GM23338 (cell line): ENCODE data around the gene ZFP42. TPM values are rescaled to one million over a fixed set of nuclear protein-coding genes. Genes with fewer than 3 reads are reported as not detected.

ENCODE experiments used
- ATAC-seq: fragments of 200-7000 bp; cut with Tn5 transposase; 3 replicates; pipeline ENCODE4 v1.9.1; 2020
- DNase-seq: peaks from one replicate; pipeline ENCODE4 v3.0.0-alpha.2; 2015; ENCODE audit warnings: low spot score
- H2AFZ ChIP-seq: fragments of 200-600 bp; sonication (generic); 2 replicates; pipeline ENCODE4 v1.8.0; 2016; ENCODE audit warnings: antibody characterized with exemption, mild to moderate bottlenecking, moderate library complexity
- H3F3A ChIP-seq: fragments of 200-600 bp; sonication (generic); replicated peaks from 2 replicates; pipeline ENCODE4 v1.8.0; 2017; ENCODE audit warnings: antibody characterized with exemption, mixed run types, low read depth
- H3K27ac ChIP-seq: fragments of 200-600 bp; sonication (generic); 2 replicates; pipeline ENCODE4 v1.6.1; 2016; ENCODE audit warnings: low read depth
- H3K27me3 ChIP-seq: fragments of 200-600 bp; sonication (generic); 2 replicates; pipeline ENCODE4 v1.8.0; 2016; ENCODE audit warnings: mild to moderate bottlenecking, mixed run types, moderate library complexity; ENCODE audit not compliant: insufficient read depth
- H3K36me3 ChIP-seq: fragments of 200-600 bp; sonication (generic); 2 replicates; pipeline ENCODE4 v1.8.0; 2016; ENCODE audit warnings: mild to moderate bottlenecking; ENCODE audit not compliant: insufficient read depth
- H3K4me1 ChIP-seq: fragments of 200-600 bp; sonication (generic); 2 replicates; pipeline ENCODE4 v1.8.0; 2016; ENCODE audit warnings: mild to moderate bottlenecking, moderate library complexity; ENCODE audit not compliant: insufficient read depth
- H3K4me2 ChIP-seq: fragments of 200-600 bp; sonication (generic); 2 replicates; pipeline ENCODE4 v1.7.1; 2017; ENCODE audit warnings: mixed run types
- H3K4me3 ChIP-seq: fragments of 200-600 bp; sonication (generic); 2 replicates; pipeline ENCODE4 v1.6.1; 2016; ENCODE audit warnings: mixed run types
- H3K79me2 ChIP-seq: fragments of 200-600 bp; sonication (generic); replicated peaks from 2 replicates; pipeline ENCODE4 v1.8.0; 2017; ENCODE audit warnings: mild to moderate bottlenecking; ENCODE audit not compliant: insufficient read depth
- H3K9me2 ChIP-seq: fragments of 200-600 bp; sonication (generic); 2 replicates; pipeline ENCODE4 v1.8.0; 2017; ENCODE audit not compliant: insufficient read depth
- H4K20me1 ChIP-seq: fragments of 200-600 bp; sonication (generic); replicated peaks from 2 replicates; pipeline ENCODE4 v1.8.0; 2017; ENCODE audit warnings: mild to moderate bottlenecking; ENCODE audit not compliant: insufficient read depth
- H3K27ac Mint-ChIP-seq: 2 replicates; pipeline ENCODE4 v1.8.0; 2020; ENCODE audit warnings: inconsistent platforms, mild to moderate bottlenecking, moderate library complexity, mixed read lengths
- H3K27me3 Mint-ChIP-seq: 3 replicates; pipeline ENCODE4 v1.8.0; 2022; ENCODE audit warnings: low read depth, mild to moderate bottlenecking, moderate library complexity, mixed read lengths, inconsistent platforms; ENCODE audit not compliant: insufficient read depth, poor library complexity
- H3K36me3 Mint-ChIP-seq: 3 replicates; pipeline ENCODE4 v1.8.0; 2021; ENCODE audit warnings: low read depth, mild to moderate bottlenecking, inconsistent platforms, moderate library complexity, mixed read lengths
- H3K4me1 Mint-ChIP-seq: 3 replicates; pipeline ENCODE4 v1.8.0; 2020; ENCODE audit warnings: mild to moderate bottlenecking, inconsistent platforms, mixed read lengths
- H3K4me3 Mint-ChIP-seq: 3 replicates; pipeline ENCODE4 v1.8.0; 2021; ENCODE audit warnings: moderate library complexity, mild to moderate bottlenecking, inconsistent platforms, mixed read lengths
- H3K9me3 Mint-ChIP-seq: 3 replicates; pipeline ENCODE4 v1.8.0; 2020; ENCODE audit warnings: moderate library complexity, mild to moderate bottlenecking, inconsistent platforms, mixed read lengths
- JUNB ChIP-seq: IDR thresholded peaks from one replicate; pipeline ENCODE4 v1.6.1; 2016; ENCODE audit warnings: antibody characterized with exemption; ENCODE audit not compliant: unreplicated experiment
- STAT1 ChIP-seq: IDR thresholded peaks from one replicate; pipeline ENCODE4 v1.6.1; 2016; ENCODE audit warnings: antibody characterized with exemption; ENCODE audit not compliant: unreplicated experiment
- ZNF331 ChIP-seq: fragments of 250-450 bp; sonication (Bioruptor Pico); IDR thresholded peaks from 2 replicates; pipeline ENCODE4 v1.5.0; 2020; ENCODE audit warnings: low read depth, mild to moderate bottlenecking, moderate library complexity
- ZNF462 ChIP-seq: fragments of 250-450 bp; sonication (Bioruptor Pico); IDR thresholded peaks from 2 replicates; pipeline ENCODE4 v1.5.0; 2020; ENCODE audit warnings: mild to moderate bottlenecking, moderate library complexity
- polyA plus RNA-seq: library from polyadenylated mRNA; unstranded; fragments of >200 nt; fragmentation: Nextera tagmentation; extraction: Ambion mirVana; gene quantifications from 2 replicates; pipeline ENCODE4 v1.2.1, GENCODE V29; 2016
- total RNA-seq: library from RNA; depleted of rRNA; stranded (reverse); fragments of >200 nt; shearing (Covaris generic); gene quantifications from 2 replicates; pipeline ENCODE4 v1.2.3, GENCODE V29; 2014

The ZFP42 gene
- total and polyA plus RNA-seq, 2 experiments from 2014 or later = 70.0 to 111 TPM

- Mint-ChIP-seq H3K4me3 (no peak overlapping the region), H3K9me3 (no peaks in the 10 kb centered on the region; the same call in 2 of the 3 replicates)
- no peak for DNase-seq
Measured at GRCh38 chr4:188042191-188042590, 46.6 kb downstream of the ZFP42 start.

More at GRCh38 chr4:188042191-188042590, 46.6 kb downstream of the ZFP42 start:
- no peak overlapping the region for H3K4me3 ChIP-seq
- peak overlapping the region; percentile 66; the same call in 1 of the 2 replicates for H2AFZ ChIP-seq
- ATAC-seq = peak; percentile 57; the same call in 2 of the 3 replicates
- Mint-ChIP-seq H3K36me3 (0 out of 3 replicates have a peak, but pooled peaks cover 4% of the 10 kb centered on the region), H3K4me1 (peaks cover 8% of the 10 kb centered on the region), H3K27ac (no peak overlapping the region), H3K27me3 (peaks cover 8% of the 10 kb centered on the region)
- H4K20me1 ChIP-seq = no peaks in the 10 kb centered on the region
- no peaks in the 10 kb centered on the region for H3F3A ChIP-seq
- TF ChIP-seq JUNB = no peak
- TF ChIP-seq STAT1 = no peak
- no peak for TF ChIP-seq ZNF462 (CRISPR knock-in tag)
- no peak for TF ChIP-seq ZNF331 (CRISPR knock-in tag)
- no peak overlapping the region for H3K4me2 ChIP-seq
- H3K27ac ChIP-seq = no peak overlapping the region
- H3K4me1 ChIP-seq = peaks cover 4% of the 10 kb centered on the region; the same call in 1 of the 2 replicates
- H3K9me2 ChIP-seq = no peaks in the 10 kb centered on the region
- H3K27me3 ChIP-seq = no peaks in the 10 kb centered on the region
- no peaks in the 10 kb centered on the region for H3K36me3 ChIP-seq
- no peaks in the 10 kb centered on the region for H3K79me2 ChIP-seq
